Endothelial cell of umbilical vein (primary cell): ENCODE results near the gene GNPTAB. TPM values are rescaled to one million over a fixed set of nuclear protein-coding genes. Genes with fewer than 3 reads are reported as not detected.

Experiments
- BruUV-seq: library from RNA; stranded (reverse); fragments of 400-500 nt; replicated peaks from 2 replicates; lab custom pipeline; 2021; lab: Mats Ljungman, UMichigan
- CTCF ChIA-PET: fragments of 300-600, 350-600 bp; sonication (Branson Sonifier 250); formaldehyde crosslinking; loops from one replicate; lab custom pipeline; 2021; ENCODE audit warnings: antibody characterized with exemption, inconsistent platforms; lab: Charles Lee
- POLR2A ChIA-PET: fragments of 300-600, 350-600 bp; sonication (Branson Sonifier 250); formaldehyde crosslinking; loops from one replicate; lab custom pipeline; 2021; ENCODE audit warnings: antibody characterized with exemption, inconsistent platforms; lab: Charles Lee
- DNase-seq: peaks from one replicate; pipeline ENCODE4 v3.0.0-alpha.2; 2011; ENCODE audit warnings: low read depth, low spot score
- FAIRE-seq: peaks from 2 replicates; lab custom pipeline; 2011; peaks lifted over from hg19 to GRCh38; lab: Jason Lieb, UNC
- H2AFZ ChIP-seq: 2 replicates; pipeline ENCODE4 v1.6.0; 2012; ENCODE audit warnings: low read depth, low read length, control low read depth, inconsistent platforms
- H3K27ac ChIP-seq: 2 replicates; pipeline ENCODE4 v1.5.1; 2011; ENCODE audit warnings: low read depth, mild to moderate bottlenecking, control low read depth, low read length, moderate library complexity; ENCODE audit not compliant: insufficient read depth
- H3K27me3 ChIP-seq, 2 experiments: 2 replicates each; pipeline versions ENCODE4 v1.6.0 to v1.6.1; 2011; ENCODE audit warnings: low read length in 2 of 2, mixed read lengths in 1 of 2; ENCODE audit not compliant: control insufficient read depth in 2 of 2, insufficient read depth in 2 of 2
- H3K36me3 ChIP-seq, 2 experiments: 2 replicates in 1 of 2; 3 replicates in 1 of 2; pipeline ENCODE4 v1.5.1; 2011; ENCODE audit warnings: low read length in 2 of 2, mild to moderate bottlenecking in 1 of 2, moderate library complexity in 1 of 2; ENCODE audit not compliant: control insufficient read depth in 2 of 2, insufficient read depth in 2 of 2; ENCODE audit errors: extremely low read depth in 1 of 2
- H3K4me1 ChIP-seq: 3 replicates; pipeline ENCODE4 v1.5.1; 2011; ENCODE audit warnings: mild to moderate bottlenecking, low read length; ENCODE audit not compliant: control insufficient read depth, insufficient read depth; ENCODE audit errors: extremely low read depth
- H3K4me2 ChIP-seq: 2 replicates; pipeline ENCODE4 v1.6.1; 2011; ENCODE audit warnings: low read length, control low read depth, mixed read lengths; ENCODE audit not compliant: insufficient read depth
- H3K4me3 ChIP-seq, 3 experiments: fragments of 200-600 bp in 1 of 3; sonication (generic), shearing (Covaris generic) in 1 of 3; replicated peaks in 1 of 3; 2 replicates each; pipeline ENCODE4 v1.5.1; 2011 to 2016; ENCODE audit warnings: control low read depth in 3 of 3, low read length in 3 of 3, mild to moderate bottlenecking in 2 of 3, inconsistent platforms in 1 of 3, low read depth in 1 of 3, moderate library complexity in 1 of 3; ENCODE audit not compliant: insufficient read depth in 1 of 3
- H3K79me2 ChIP-seq: 2 replicates; pipeline ENCODE4 v1.6.0; 2012; ENCODE audit warnings: low read length, inconsistent platforms; ENCODE audit not compliant: control insufficient read depth, insufficient read depth
- H3K9ac ChIP-seq: replicated peaks from 2 replicates; pipeline ENCODE3; 2011; ENCODE audit warnings: low read length, control low read depth; ENCODE audit not compliant: insufficient read depth; ENCODE audit errors: extremely low read depth
- H3K9me1 ChIP-seq: replicated peaks from 3 replicates; pipeline ENCODE4 v1.6.0; 2011; ENCODE audit warnings: mild to moderate bottlenecking, low read length; ENCODE audit not compliant: control insufficient read depth, insufficient read depth; ENCODE audit errors: extremely low read depth
- H3K9me3 ChIP-seq: replicated peaks from 2 replicates; pipeline ENCODE4 v1.5.1; 2012; ENCODE audit warnings: low read length, inconsistent platforms; ENCODE audit not compliant: control insufficient read depth, insufficient read depth
- H4K20me1 ChIP-seq: replicated peaks from 2 replicates; pipeline ENCODE3; 2011; ENCODE audit warnings: mild to moderate bottlenecking, low read length; ENCODE audit not compliant: control insufficient read depth, insufficient read depth; ENCODE audit errors: extremely low read depth
- EZH2 ChIP-seq: IDR thresholded peaks from 2 replicates; pipeline ENCODE4 v1.6.1; 2012; ENCODE audit warnings: borderline replicate concordance, low read depth, mild to moderate bottlenecking, moderate library complexity, low read length, inconsistent platforms; ENCODE audit not compliant: severe bottlenecking
- FOS ChIP-seq: IDR thresholded peaks from 2 replicates; pipeline ENCODE4 v1.6.1; 2011; ENCODE audit warnings: mild to moderate bottlenecking, low read length, moderate library complexity, borderline replicate concordance; ENCODE audit not compliant: insufficient read depth
- GATA2 ChIP-seq: IDR thresholded peaks from 2 replicates; pipeline ENCODE4 v1.7.0; 2011; ENCODE audit warnings: low read depth, mild to moderate bottlenecking, moderate library complexity, mixed read lengths, low read length; ENCODE audit not compliant: insufficient read length, insufficient read depth
- JUN ChIP-seq: IDR thresholded peaks from 2 replicates; pipeline ENCODE4 v1.6.1; 2011; ENCODE audit warnings: borderline replicate concordance, low read depth; ENCODE audit not compliant: insufficient read length, insufficient read depth
- MAX ChIP-seq: IDR thresholded peaks from 2 replicates; pipeline ENCODE4 v1.6.1; 2011; ENCODE audit not compliant: insufficient read depth, insufficient read length
- MYC ChIP-seq: IDR thresholded peaks from one replicate; pipeline ENCODE4 v1.6.1; 2011; ENCODE audit warnings: mild to moderate bottlenecking, low read depth, low read length
- POLR2A ChIP-seq: IDR thresholded peaks from 2 replicates; pipeline ENCODE4 v1.6.1; 2012; ENCODE audit warnings: low read depth, mild to moderate bottlenecking, control low read depth, low read length
- POLR2AphosphoS5 ChIP-seq: IDR thresholded peaks from 2 replicates; pipeline ENCODE4 v1.6.1; 2012; ENCODE audit warnings: low read depth, mild to moderate bottlenecking, control low read depth, low read length, moderate library complexity; ENCODE audit not compliant: insufficient read depth
- dilution Hi-C: fragments of 300-500 bp; cut with MboI; formaldehyde crosslinking; loops from one replicate; pipeline ENCODE4 v1.15.0; 2019; ENCODE audit warnings: low sequenced_read_pairs; ENCODE audit not compliant: extremely low pct_ligation_motif_present
- intact Hi-C: fragments of 100-400 bp; cut with micrococcal nuclease; formaldehyde crosslinking; loops from one replicate; pipeline ENCODE4 v1.10.0; 2022
- polyA plus RNA-seq, 4 experiments: library from polyadenylated mRNA; depleted of rRNA in 3 of 4; stranded (reverse) in 3 of 4; unstranded in 1 of 4; fragments of >200 nt; gene quantifications; 2 replicates each; pipeline versions ENCODE4 v1.2.1 to v1.2.3, GENCODE V29; 2011 to 2012; ENCODE audit warnings: missing spikeins in 1 of 4
- total RNA-seq: library from RNA; stranded (reverse); gene quantifications from 2 replicates; pipeline ENCODE4 v1.2.3, GENCODE V29; 2021
- TF ChIP-seq, protein P1 (sequence below), 2 donors: IDR thresholded peaks; 1 replicate in 1 of 2; 2 replicates in 1 of 2; pipeline ENCODE4 v1.5.1; 2011; ENCODE audit warnings: low read length in 2 of 2, mild to moderate bottlenecking in 2 of 2, moderate library complexity in 2 of 2, control low read depth in 1 of 2, inconsistent platforms in 1 of 2, low read depth in 1 of 2; ENCODE audit not compliant: insufficient read depth in 1 of 2; ENCODE audit errors: extremely low read depth in 1 of 2

Gene GNPTAB
- total and polyA plus RNA-seq, 2 donors (not counting 3 experiments of a cell fraction or from before 2014, with no cell fraction given): 15.6 to 39.5 TPM

GRCh38 chr12:101707131-101707782, 123.5 kb downstream of the GNPTAB start:
- H4K20me1 ChIP-seq: no peaks in the 10 kb centered on the region
- BruUV-seq: no TSS peak
- no peak overlapping the region for H3K4me3 ChIP-seq
- TF ChIP-seq MYC (no peak), POLR2AphosphoS5 (no peak), POLR2A (no peak), GATA2 (no peak), EZH2 (no peak), MAX (no peak), FOS (no peak), JUN (no peak)
- TF ChIP-seq, protein P1, sequence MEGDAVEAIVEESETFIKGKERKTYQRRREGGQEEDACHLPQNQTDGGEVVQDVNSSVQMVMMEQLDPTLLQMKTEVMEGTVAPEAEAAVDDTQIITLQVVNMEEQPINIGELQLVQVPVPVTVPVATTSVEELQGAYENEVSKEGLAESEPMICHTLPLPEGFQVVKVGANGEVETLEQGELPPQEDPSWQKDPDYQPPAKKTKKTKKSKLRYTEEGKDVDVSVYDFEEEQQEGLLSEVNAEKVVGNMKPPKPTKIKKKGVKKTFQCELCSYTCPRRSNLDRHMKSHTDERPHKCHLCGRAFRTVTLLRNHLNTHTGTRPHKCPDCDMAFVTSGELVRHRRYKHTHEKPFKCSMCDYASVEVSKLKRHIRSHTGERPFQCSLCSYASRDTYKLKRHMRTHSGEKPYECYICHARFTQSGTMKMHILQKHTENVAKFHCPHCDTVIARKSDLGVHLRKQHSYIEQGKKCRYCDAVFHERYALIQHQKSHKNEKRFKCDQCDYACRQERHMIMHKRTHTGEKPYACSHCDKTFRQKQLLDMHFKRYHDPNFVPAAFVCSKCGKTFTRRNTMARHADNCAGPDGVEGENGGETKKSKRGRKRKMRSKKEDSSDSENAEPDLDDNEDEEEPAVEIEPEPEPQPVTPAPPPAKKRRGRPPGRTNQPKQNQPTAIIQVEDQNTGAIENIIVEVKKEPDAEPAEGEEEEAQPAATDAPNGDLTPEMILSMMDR (IDR thresholded peaks at IDR 0.05; ENCODE audit: extremely low read depth in 1 of 2, insufficient read depth in 1 of 2, low read depth in 1 of 2, low read length in 2 of 2): no peak
- peaks cover 7% of the 10 kb centered on the region for H3K79me2 ChIP-seq
- H3K4me2 ChIP-seq: no peak overlapping the region
- no peak overlapping the region for H3K27ac ChIP-seq
- no peak overlapping the region for H3K9ac ChIP-seq
- H3K36me3 ChIP-seq: no peaks in the 10 kb centered on the region
- no peaks in the 10 kb centered on the region for H3K4me1 ChIP-seq
- no peaks in the 10 kb centered on the region for H3K9me1 ChIP-seq
- H3K27me3 ChIP-seq: no peaks in the 10 kb centered on the region
- DNase-seq: no peak
- ChIA-PET CTCF (interaction anchor here (1.0 to 2.7 kb wide), 2 partner anchors 9 to 16 kb away, joined by 4 to 7 read pairs; no protein-coding TSS in a partner anchor), POLR2A (no interaction called here)
- H3K9me3 ChIP-seq: no peaks in the 10 kb centered on the region
- dilution Hi-C loops: no loop called here
- no peak for FAIRE-seq
- intact Hi-C loops: no loop called here
- H2AFZ ChIP-seq: no peak overlapping the region
